ENCODE measurements around the gene CCDC134.

DNA sequence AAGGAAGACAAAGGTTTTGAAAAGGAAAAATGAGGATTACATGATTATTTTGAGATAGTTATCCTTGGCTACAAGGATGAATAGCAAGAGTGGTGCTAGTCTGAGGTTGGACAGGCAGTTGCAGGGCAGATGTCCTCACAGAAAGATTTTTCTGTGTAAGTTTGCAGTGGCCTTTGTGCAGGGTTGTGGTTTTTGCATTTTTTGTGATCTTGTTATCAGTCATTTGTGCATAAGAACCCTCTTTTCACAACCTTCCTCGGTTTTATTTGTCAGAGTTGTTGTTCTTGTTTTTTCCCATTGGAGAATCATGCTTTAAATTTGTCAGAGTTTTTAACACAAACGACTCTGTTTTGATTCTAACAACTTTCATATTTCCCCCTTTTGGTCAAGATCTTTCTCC is 1.4 kb downstream of the CCDC134 start:
- TF ChIP-seq, protein P1, sequence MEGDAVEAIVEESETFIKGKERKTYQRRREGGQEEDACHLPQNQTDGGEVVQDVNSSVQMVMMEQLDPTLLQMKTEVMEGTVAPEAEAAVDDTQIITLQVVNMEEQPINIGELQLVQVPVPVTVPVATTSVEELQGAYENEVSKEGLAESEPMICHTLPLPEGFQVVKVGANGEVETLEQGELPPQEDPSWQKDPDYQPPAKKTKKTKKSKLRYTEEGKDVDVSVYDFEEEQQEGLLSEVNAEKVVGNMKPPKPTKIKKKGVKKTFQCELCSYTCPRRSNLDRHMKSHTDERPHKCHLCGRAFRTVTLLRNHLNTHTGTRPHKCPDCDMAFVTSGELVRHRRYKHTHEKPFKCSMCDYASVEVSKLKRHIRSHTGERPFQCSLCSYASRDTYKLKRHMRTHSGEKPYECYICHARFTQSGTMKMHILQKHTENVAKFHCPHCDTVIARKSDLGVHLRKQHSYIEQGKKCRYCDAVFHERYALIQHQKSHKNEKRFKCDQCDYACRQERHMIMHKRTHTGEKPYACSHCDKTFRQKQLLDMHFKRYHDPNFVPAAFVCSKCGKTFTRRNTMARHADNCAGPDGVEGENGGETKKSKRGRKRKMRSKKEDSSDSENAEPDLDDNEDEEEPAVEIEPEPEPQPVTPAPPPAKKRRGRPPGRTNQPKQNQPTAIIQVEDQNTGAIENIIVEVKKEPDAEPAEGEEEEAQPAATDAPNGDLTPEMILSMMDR (IDR thresholded peaks at IDR 0.05): no peak
- TF ChIP-seq POLR2A (IDR thresholded peaks at IDR 0.05): no peak

Measured in lower leg skin (tissue), 3 donors.